22Rv1 (cell line): ENCODE data around the gene LAT.

Experiments
- H3K27ac ChIP-seq: fragments of 450-650 bp; 2 replicates; pipeline ENCODE4 v1.5.1; 2017
- ZFX ChIP-seq: fragments of 450-650 bp; IDR thresholded peaks from 2 replicates; pipeline ENCODE4 v1.6.1; 2017; ENCODE audit warnings: antibody characterized with exemption, borderline replicate concordance
- TF ChIP-seq, protein P1 (sequence below): fragments of 450-650 bp; IDR thresholded peaks from 2 replicates; pipeline ENCODE4 v1.5.1; 2017; ENCODE audit warnings: mild to moderate bottlenecking

Gene LAT

DNA sequence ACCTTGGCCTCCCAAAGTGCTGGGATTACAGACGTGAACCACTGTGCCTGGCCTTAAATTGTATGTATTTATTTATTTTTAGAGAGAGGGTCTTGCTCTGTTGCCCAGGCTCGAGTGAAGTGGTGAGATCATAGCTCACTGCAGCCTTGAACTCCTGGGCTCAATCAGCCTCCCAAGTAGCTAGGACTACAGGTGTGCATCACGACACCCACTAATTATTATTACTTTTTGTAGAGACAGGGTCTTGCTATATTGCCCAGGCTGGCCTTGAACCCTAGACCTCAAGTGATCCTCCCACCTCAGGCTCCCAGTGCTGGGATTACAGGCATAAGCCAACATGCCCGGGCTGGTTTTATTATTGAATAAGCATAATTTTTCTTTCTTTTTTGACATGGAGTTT lies 38.2 kb upstream of the LAT start:
- TF ChIP-seq, protein P1, sequence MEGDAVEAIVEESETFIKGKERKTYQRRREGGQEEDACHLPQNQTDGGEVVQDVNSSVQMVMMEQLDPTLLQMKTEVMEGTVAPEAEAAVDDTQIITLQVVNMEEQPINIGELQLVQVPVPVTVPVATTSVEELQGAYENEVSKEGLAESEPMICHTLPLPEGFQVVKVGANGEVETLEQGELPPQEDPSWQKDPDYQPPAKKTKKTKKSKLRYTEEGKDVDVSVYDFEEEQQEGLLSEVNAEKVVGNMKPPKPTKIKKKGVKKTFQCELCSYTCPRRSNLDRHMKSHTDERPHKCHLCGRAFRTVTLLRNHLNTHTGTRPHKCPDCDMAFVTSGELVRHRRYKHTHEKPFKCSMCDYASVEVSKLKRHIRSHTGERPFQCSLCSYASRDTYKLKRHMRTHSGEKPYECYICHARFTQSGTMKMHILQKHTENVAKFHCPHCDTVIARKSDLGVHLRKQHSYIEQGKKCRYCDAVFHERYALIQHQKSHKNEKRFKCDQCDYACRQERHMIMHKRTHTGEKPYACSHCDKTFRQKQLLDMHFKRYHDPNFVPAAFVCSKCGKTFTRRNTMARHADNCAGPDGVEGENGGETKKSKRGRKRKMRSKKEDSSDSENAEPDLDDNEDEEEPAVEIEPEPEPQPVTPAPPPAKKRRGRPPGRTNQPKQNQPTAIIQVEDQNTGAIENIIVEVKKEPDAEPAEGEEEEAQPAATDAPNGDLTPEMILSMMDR: no peak
- no peak for TF ChIP-seq ZFX
- H3K27ac ChIP-seq: no peak overlapping the region

DNA sequence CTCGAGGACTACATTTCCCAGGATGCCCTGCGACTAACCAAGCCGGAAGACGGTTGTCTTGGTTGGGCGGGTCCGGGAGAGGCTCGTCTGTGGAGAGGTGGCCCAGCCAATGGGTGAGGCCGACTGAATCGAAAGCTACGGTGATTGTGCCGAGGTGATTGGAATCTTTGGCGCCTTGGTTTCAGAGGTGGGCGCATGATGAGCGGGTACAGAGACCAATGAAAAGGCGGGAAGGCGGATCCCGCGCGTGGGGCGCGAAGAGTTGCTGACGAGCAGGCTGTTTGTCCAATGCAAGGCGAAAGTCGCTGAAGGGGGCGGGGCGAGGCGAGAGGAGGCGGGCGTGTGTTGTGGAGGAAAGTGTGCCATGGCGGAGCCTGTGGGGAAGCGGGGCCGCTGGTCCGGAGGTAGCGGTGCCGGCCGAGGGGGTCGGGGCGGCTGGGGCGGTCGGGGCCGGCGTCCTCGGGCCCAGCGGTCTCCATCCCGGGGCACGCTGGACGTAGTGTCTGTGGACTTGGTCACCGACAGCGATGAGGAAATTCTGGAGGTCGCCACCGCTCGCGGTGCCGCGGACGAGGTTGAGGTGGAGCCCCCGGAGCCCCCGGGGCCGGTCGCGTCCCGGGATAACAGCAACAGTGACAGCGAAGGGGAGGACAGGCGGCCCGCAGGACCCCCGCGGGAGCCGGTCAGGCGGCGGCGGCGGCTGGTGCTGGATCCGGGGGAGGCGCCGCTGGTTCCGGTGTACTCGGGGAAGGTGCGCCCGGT lies 34.0 kb upstream of the LAT start, which contains the start of gene NFATC2IP:
Gene NFATC2IP (plus strand): TSS at position 290 of the 762 bp plus-strand sequence. CDS start 75 bp downstream, at position 365.
- TF ChIP-seq ZFX: no peak
- TF ChIP-seq, protein P1: no peak
- H3K27ac ChIP-seq: peak within 1 kb of the TSS; percentile 76

DNA sequence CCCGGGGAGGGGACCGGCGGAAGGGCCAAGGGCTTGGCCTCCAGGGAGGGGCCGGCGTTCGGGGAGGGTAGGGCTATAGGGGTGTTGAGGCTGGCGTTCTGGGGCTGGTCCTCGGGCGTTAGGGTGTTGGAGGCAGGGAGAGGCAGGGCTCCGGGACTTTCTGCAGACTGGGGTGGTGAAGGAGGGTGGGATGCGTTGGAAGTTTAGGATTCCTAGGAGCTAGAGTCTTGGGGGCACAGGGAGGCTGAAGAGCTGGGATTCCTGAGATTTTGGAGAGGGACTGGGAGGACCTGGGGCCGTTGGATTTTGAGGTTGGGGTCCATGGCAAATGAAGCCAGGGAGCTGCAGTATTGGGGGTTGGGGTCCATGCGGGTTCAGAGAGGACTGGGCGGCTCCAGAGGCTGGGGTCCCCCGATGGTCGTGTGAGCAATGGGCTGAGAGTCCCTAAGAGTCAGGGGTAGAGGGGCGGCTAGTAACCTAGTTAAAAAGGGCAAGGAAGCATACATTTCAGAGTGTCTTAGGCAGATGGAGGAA lies 33.4 kb upstream of the LAT start:
- TF ChIP-seq ZFX: no peak
- TF ChIP-seq, protein P1: no peak

DNA sequence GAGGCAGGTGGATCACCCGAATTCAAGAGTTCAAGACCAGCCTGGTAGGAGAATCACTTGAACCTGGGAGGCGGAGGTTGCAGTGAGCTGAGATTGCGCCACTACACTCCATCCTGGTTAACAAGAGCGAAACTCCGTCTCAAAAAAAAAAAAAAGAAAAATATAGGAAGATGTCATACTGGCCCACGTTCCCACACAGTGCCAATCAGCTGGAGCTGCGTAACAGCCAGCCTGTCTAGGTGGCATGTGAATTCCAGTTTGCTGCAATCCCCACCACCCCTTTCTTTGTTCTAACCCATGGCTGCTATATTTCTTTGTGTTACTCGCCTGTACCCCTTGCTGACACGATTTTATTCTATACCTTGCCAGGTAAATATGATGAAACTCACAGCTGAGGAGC lies 26.6 kb upstream of the LAT start:
- no peak overlapping the region for H3K27ac ChIP-seq
- TF ChIP-seq ZFX: no peak
- TF ChIP-seq, protein P1: no peak

More for the DNA sequence above, 33.4 kb upstream of the LAT start:
- peak overlapping the region; percentile 76 for H3K27ac ChIP-seq

DNA sequence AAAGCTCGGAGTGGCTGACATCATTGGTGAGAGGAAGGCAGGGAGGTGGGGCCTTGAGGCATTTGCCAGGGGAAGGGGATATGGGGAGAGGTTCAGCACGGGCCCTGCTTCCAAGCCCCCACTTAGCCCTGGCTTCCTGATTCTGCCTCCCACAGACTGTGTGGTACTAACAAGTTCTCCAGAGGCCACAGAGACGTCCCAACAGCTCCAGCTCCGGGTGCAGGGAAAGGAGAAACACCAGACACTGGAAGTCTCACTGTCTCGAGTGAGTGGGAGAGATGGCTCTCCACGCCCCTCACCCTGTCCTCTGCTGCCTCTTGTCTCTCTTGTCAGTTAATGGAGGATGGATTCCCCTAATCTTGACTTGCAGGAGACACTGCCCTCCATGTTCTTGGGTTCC lies 26.0 kb upstream of the LAT start:
- no peak overlapping the region for H3K27ac ChIP-seq
- no peak for TF ChIP-seq ZFX
- TF ChIP-seq, protein P1: no peak

DNA sequence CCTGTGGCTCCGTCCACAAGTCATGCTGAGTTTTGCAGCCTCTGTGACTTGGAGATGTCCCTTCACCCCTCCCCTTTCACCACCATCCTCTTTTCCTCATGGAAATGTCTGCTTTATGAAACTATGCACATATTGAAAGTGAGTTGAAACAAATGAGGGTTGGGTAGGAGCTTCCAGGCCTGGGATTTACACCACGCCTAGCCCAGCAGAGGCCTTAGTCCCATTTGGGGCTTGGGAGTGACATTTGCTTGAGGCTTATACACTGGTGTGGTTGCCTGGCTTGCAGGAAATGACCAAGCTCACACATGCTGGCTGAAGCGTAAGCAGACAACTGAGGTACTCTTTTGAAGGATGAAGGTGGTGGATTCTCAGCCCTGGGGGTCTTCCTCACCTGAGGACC lies 20.8 kb upstream of the LAT start:
- TF ChIP-seq, protein P1: no peak
- no peak for TF ChIP-seq ZFX
- no peak overlapping the region for H3K27ac ChIP-seq

DNA sequence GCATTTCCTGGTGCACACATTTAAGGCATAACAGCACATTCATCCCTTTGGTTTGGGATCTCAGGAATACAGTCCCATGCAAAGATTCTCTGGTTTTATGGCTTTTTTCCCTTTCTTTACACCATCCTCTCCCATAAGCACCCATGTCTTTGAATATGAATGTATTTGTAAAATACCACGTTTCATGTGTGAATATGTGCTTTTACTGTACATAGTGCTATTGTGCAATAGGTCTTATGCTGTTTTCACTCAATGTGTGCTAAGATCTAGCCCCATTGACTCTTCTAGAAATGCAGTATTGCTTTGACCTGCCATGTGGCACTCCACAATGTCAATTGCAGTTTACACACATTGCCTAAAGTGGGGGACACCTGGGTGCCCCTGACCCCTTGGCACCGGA lies 20.4 kb upstream of the LAT start:
- TF ChIP-seq, protein P1: no peak
- TF ChIP-seq ZFX: no peak
- no peak overlapping the region for H3K27ac ChIP-seq
